ENCODE measurements around the gene COL8A1.

Gene COL8A1

DNA sequence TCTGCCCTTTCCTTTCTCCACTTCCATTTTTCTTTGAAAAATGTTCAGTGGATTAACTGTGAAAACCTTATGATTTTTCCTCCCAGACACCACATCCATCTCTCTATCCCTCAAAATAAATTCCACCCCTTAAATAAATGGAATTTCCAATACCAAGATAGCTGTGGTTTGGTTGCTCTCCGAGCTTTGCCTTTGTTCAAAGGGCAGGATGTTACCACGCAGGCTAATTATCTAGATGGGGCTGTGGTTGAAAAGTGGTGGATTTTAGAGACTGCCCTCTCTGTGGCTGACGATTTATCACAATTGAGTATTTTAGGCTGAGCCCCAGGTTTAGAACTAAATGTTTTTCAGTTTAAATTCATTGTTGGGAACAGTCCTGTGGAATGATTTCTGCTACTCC lies 142.4 kb downstream of the COL8A1 start:
- Histone ChIP-seq H3K27me3 (ENCODE audit: low read length) (no peaks in the 10 kb centered on the region; the same call in 1 of the 2 replicates), H2AFZ (ENCODE audit: low read depth, low read length, severe bottlenecking) (no peak overlapping the region), H3K79me2 (ENCODE audit: insufficient read depth, low read length) (no peaks in the 10 kb centered on the region), H3K9ac (ENCODE audit: low read length) (no peak overlapping the region), H3K4me3 (ENCODE audit: insufficient read depth, low read length, poor library complexity, severe bottlenecking) (no peak overlapping the region), H3K4me2 (ENCODE audit: low read depth, low read length, poor library complexity, severe bottlenecking) (no peak overlapping the region), H3F3A (ENCODE audit: insufficient read depth) (no peaks in the 10 kb centered on the region), H3K9me2 (replicated peaks; ENCODE audit: insufficient read depth, low read length) (no peaks in the 10 kb centered on the region), H3K36me3 (ENCODE audit: low read length) (no peaks in the 10 kb centered on the region), H3K27ac (ENCODE audit: low read depth, low read length) (no peak overlapping the region), H3K9me3 (ENCODE audit: insufficient read depth, low read length) (no peaks in the 10 kb centered on the region), H4K20me1 (ENCODE audit: low read depth, low read length) (no peaks in the 10 kb centered on the region)
- TF ChIP-seq, protein P1, sequence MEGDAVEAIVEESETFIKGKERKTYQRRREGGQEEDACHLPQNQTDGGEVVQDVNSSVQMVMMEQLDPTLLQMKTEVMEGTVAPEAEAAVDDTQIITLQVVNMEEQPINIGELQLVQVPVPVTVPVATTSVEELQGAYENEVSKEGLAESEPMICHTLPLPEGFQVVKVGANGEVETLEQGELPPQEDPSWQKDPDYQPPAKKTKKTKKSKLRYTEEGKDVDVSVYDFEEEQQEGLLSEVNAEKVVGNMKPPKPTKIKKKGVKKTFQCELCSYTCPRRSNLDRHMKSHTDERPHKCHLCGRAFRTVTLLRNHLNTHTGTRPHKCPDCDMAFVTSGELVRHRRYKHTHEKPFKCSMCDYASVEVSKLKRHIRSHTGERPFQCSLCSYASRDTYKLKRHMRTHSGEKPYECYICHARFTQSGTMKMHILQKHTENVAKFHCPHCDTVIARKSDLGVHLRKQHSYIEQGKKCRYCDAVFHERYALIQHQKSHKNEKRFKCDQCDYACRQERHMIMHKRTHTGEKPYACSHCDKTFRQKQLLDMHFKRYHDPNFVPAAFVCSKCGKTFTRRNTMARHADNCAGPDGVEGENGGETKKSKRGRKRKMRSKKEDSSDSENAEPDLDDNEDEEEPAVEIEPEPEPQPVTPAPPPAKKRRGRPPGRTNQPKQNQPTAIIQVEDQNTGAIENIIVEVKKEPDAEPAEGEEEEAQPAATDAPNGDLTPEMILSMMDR (IDR thresholded peaks at IDR 0.05; ENCODE audit: insufficient read depth, low read length, poor library complexity, severe bottlenecking), result no peak
- no peak for TF ChIP-seq EZH2phosphoT487 (conservative IDR thresholded peaks at IDR 0.05; ENCODE audit: low read length)

DNA sequence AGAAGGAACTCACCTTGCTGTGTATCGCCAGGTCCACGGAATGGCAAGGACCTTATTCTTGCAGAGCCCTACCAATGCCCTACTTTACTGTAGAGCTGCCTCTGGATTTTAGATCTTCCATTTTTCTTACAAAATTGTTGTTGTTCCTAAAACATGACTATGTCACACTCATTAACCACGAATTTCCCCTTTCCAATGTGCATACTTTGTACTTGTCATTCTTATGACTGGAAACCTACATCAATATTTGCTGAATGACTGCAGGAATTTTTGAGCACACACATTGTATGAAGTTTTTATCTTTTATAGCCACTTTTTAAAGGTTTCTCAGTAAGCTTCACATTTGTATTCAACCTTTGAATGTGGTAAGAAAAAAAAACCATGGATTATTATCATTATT lies 143.4 kb downstream of the COL8A1 start:
- no peak overlapping the region for H3K27ac ChIP-seq (ENCODE audit: low read depth, low read length)

DNA sequence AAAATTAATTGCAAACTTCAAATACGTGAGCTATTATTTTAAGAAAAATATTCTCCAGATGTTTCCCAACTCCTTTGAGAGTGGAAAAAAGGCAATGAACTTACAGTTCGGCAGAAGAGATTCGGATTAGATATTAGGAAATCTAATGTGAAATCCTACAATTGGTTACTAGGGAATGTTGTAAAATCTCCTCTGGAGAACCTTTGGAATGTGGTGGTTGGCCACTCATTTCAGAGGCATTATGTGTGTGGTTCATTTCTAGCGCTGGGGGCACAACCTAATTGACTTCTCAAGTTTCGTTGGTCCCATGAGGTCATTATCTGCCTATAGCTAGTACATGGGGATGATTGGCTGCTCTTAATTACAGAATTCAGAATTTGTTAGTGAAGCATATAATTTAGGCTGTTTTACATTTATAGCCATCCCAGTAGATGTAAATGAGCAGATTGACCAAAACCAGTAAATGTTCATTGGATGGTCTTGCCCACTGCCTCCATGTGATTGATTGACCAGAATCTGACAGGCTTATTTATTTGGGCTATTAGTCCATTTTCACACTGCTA lies 144.7 kb downstream of the COL8A1 start:
- Histone ChIP-seq H3K4me3 (ENCODE audit: insufficient read depth, low read length, poor library complexity, severe bottlenecking) (no peak overlapping the region), H3K27me3 (ENCODE audit: low read length) (no peaks in the 10 kb centered on the region; the same call in 1 of the 2 replicates), H3F3A (ENCODE audit: insufficient read depth) (no peaks in the 10 kb centered on the region), H3K9me2 (replicated peaks; ENCODE audit: insufficient read depth, low read length) (no peaks in the 10 kb centered on the region), H3K9me3 (ENCODE audit: insufficient read depth, low read length) (no peaks in the 10 kb centered on the region), H3K36me3 (ENCODE audit: low read length) (no peaks in the 10 kb centered on the region), H3K9ac (ENCODE audit: low read length) (no peak overlapping the region), H2AFZ (ENCODE audit: low read depth, low read length, severe bottlenecking) (no peak overlapping the region), H3K27ac (ENCODE audit: low read depth, low read length) (no peak overlapping the region), H3K4me2 (ENCODE audit: low read depth, low read length, poor library complexity, severe bottlenecking) (no peak overlapping the region), H3K79me2 (ENCODE audit: insufficient read depth, low read length) (no peaks in the 10 kb centered on the region), H4K20me1 (ENCODE audit: low read depth, low read length) (no peaks in the 10 kb centered on the region)
- TF ChIP-seq, protein P1 (IDR thresholded peaks at IDR 0.05; ENCODE audit: insufficient read depth, low read length, poor library complexity, severe bottlenecking), result no peak
- TF ChIP-seq EZH2phosphoT487 (conservative IDR thresholded peaks at IDR 0.05; ENCODE audit: low read length), result no peak

More for the DNA sequence above, 143.4 kb downstream of the COL8A1 start:
- no peaks in the 10 kb centered on the region for H3K9me3 ChIP-seq (ENCODE audit: insufficient read depth, low read length)
- no peak overlapping the region for H3K4me3 ChIP-seq (ENCODE audit: insufficient read depth, low read length, poor library complexity, severe bottlenecking)
- no peaks in the 10 kb centered on the region for H3K79me2 ChIP-seq (ENCODE audit: insufficient read depth, low read length)
- no peak overlapping the region for H2AFZ ChIP-seq (ENCODE audit: low read depth, low read length, severe bottlenecking)
- H3K4me2 ChIP-seq (ENCODE audit: low read depth, low read length, poor library complexity, severe bottlenecking), result no peak overlapping the region
- H3K9ac ChIP-seq (ENCODE audit: low read length), result no peak overlapping the region
- TF ChIP-seq, protein P1 (IDR thresholded peaks at IDR 0.05; ENCODE audit: insufficient read depth, low read length, poor library complexity, severe bottlenecking), result no peak
- TF ChIP-seq EZH2phosphoT487 (conservative IDR thresholded peaks at IDR 0.05; ENCODE audit: low read length), result no peak
- no peaks in the 10 kb centered on the region for H3F3A ChIP-seq (ENCODE audit: insufficient read depth)
- no peaks in the 10 kb centered on the region; the same call in none of the 2 replicates for H3K27me3 ChIP-seq (ENCODE audit: low read length)
- H3K36me3 ChIP-seq (ENCODE audit: low read length), result no peaks in the 10 kb centered on the region
- H3K9me2 ChIP-seq (replicated peaks; ENCODE audit: insufficient read depth, low read length), result no peaks in the 10 kb centered on the region
- H4K20me1 ChIP-seq (ENCODE audit: low read depth, low read length), result no peaks in the 10 kb centered on the region

All from SU-DHL-6 (cell line).